Measurements from ENCODE around the gene NUDT3. TPM values are rescaled to one million over a fixed set of nuclear protein-coding genes. Genes with fewer than 3 reads are reported as not detected.

NUDT3 gene
- polyA plus RNA-seq, 1 of the 3 experiments (the other 2 are of a cell fraction), result 11.9 TPM

DNA sequence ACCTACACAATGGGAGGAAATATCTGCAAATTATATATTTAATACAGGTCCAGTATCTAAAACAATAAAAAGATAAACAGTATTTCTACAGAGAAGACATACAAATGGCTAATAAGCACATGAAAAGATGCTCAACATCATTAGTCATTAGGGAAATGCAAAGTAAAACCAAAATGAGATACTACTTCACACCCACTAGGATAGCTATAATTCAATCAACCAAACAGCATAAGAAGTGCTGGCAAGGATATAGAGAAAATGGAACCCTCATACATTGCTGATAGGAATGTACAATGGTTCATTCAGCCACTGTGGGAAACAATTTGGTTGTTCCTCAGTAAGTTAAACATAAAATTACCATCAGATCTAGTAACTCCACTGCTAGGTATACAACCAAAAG lies 48.7 kb downstream of the NUDT3 start:
- H3K79me2 ChIP-seq (ENCODE audit: insufficient read depth), result peaks cover 59% of the 10 kb centered on the region

More for the DNA sequence above, 48.7 kb downstream of the NUDT3 start:
- CTCF ChIA-PET, result interaction anchor here (1.2 kb wide), 1 partner anchor 26 kb away, joined by 3 read pairs; no protein-coding TSS in a partner anchor
- Histone ChIP-seq H3K4me1 (ENCODE audit: control insufficient read depth in 1 of 2, insufficient read depth in 2 of 2, low read depth in 1 of 2, low read length in 1 of 2) (peaks cover 3 to 17% of the 10 kb centered on the region in 2 experiments; a peak in 2 of 4 replicates), H2AFZ (ENCODE audit: low read depth) (no peak overlapping the region), H3K27ac (ENCODE audit: low read depth in 2 of 2, low read length in 1 of 2) (no peak overlapping the region), H3K36me3 (replicated peaks in 1 of 2; ENCODE audit: control insufficient read depth in 1 of 2, insufficient read depth in 2 of 2, low read length in 1 of 2) (peaks cover 5 to 16% of the 10 kb centered on the region in 2 experiments), H3K27me3 (ENCODE audit: insufficient read depth) (no peaks in the 10 kb centered on the region), H3K4me2 (no peak overlapping the region), H3F3A (replicated peaks; ENCODE audit: insufficient read depth) (no peaks in the 10 kb centered on the region), H3K9ac (no peak overlapping the region), H3K4me3 (ENCODE audit: low read depth in 2 of 2, low read length in 1 of 2) (no peak overlapping the region), H3K9me3 (no peaks in the 10 kb centered on the region), H4K20me1 (ENCODE audit: insufficient read depth) (peaks cover 40% of the 10 kb centered on the region), H3K9me2 (no peaks in the 10 kb centered on the region)
- no peak for DNase-seq
- TF ChIP-seq, protein P1, sequence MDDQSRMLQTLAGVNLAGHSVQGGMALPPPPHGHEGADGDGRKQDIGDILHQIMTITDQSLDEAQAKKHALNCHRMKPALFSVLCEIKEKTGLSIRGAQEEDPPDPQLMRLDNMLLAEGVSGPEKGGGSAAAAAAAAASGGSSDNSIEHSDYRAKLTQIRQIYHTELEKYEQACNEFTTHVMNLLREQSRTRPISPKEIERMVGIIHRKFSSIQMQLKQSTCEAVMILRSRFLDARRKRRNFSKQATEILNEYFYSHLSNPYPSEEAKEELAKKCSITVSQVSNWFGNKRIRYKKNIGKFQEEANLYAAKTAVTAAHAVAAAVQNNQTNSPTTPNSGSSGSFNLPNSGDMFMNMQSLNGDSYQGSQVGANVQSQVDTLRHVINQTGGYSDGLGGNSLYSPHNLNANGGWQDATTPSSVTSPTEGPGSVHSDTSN (IDR thresholded peaks at IDR 0.05), result no peak
- TF ChIP-seq FOXM1 (IDR thresholded peaks at IDR 0.05; ENCODE audit: low read depth) (no peak), ELF1 (IDR thresholded peaks at IDR 0.05) (no peak), EP300 (IDR thresholded peaks at IDR 0.05; ENCODE audit: borderline replicate concordance in 1 of 2, low read depth in 1 of 2, low read length in 1 of 2) (no peak), TEAD4 (IDR thresholded peaks at IDR 0.05; ENCODE audit: borderline replicate concordance, insufficient read depth) (no peak), NRF1 (IDR thresholded peaks at IDR 0.05; ENCODE audit: low read depth, low read length) (no peak), TCF12 (IDR thresholded peaks at IDR 0.05) (no peak), TAF1 (IDR thresholded peaks at IDR 0.05; ENCODE audit: borderline replicate concordance, low read depth, low read length) (no peak), FOSL2 (IDR thresholded peaks at IDR 0.05; ENCODE audit: borderline replicate concordance, low read depth) (no peak), CHD2 (IDR thresholded peaks at IDR 0.05; ENCODE audit: low read length, partially characterized antibody) (no peak)
- TF ChIP-seq, protein P2, sequence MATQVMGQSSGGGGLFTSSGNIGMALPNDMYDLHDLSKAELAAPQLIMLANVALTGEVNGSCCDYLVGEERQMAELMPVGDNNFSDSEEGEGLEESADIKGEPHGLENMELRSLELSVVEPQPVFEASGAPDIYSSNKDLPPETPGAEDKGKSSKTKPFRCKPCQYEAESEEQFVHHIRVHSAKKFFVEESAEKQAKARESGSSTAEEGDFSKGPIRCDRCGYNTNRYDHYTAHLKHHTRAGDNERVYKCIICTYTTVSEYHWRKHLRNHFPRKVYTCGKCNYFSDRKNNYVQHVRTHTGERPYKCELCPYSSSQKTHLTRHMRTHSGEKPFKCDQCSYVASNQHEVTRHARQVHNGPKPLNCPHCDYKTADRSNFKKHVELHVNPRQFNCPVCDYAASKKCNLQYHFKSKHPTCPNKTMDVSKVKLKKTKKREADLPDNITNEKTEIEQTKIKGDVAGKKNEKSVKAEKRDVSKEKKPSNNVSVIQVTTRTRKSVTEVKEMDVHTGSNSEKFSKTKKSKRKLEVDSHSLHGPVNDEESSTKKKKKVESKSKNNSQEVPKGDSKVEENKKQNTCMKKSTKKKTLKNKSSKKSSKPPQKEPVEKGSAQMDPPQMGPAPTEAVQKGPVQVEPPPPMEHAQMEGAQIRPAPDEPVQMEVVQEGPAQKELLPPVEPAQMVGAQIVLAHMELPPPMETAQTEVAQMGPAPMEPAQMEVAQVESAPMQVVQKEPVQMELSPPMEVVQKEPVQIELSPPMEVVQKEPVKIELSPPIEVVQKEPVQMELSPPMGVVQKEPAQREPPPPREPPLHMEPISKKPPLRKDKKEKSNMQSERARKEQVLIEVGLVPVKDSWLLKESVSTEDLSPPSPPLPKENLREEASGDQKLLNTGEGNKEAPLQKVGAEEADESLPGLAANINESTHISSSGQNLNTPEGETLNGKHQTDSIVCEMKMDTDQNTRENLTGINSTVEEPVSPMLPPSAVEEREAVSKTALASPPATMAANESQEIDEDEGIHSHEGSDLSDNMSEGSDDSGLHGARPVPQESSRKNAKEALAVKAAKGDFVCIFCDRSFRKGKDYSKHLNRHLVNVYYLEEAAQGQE (IDR thresholded peaks at IDR 0.05; ENCODE audit: low read depth, low read length), result no peak
- TF ChIP-seq, protein P3, sequence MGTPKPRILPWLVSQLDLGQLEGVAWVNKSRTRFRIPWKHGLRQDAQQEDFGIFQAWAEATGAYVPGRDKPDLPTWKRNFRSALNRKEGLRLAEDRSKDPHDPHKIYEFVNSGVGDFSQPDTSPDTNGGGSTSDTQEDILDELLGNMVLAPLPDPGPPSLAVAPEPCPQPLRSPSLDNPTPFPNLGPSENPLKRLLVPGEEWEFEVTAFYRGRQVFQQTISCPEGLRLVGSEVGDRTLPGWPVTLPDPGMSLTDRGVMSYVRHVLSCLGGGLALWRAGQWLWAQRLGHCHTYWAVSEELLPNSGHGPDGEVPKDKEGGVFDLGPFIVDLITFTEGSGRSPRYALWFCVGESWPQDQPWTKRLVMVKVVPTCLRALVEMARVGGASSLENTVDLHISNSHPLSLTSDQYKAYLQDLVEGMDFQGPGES (IDR thresholded peaks at IDR 0.05; ENCODE audit: low read depth, low read length), result no peak
- TF ChIP-seq, protein P4, sequence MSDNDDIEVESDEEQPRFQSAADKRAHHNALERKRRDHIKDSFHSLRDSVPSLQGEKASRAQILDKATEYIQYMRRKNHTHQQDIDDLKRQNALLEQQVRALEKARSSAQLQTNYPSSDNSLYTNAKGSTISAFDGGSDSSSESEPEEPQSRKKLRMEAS (IDR thresholded peaks at IDR 0.05; ENCODE audit: low read depth), result no peak
- TF ChIP-seq, protein P5, sequence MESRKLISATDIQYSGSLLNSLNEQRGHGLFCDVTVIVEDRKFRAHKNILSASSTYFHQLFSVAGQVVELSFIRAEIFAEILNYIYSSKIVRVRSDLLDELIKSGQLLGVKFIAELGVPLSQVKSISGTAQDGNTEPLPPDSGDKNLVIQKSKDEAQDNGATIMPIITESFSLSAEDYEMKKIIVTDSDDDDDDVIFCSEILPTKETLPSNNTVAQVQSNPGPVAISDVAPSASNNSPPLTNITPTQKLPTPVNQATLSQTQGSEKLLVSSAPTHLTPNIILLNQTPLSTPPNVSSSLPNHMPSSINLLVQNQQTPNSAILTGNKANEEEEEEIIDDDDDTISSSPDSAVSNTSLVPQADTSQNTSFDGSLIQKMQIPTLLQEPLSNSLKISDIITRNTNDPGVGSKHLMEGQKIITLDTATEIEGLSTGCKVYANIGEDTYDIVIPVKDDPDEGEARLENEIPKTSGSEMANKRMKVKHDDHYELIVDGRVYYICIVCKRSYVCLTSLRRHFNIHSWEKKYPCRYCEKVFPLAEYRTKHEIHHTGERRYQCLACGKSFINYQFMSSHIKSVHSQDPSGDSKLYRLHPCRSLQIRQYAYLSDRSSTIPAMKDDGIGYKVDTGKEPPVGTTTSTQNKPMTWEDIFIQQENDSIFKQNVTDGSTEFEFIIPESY (IDR thresholded peaks at IDR 0.05; ENCODE audit: borderline replicate concordance, low read depth), result no peak
- TF ChIP-seq, protein P6, sequence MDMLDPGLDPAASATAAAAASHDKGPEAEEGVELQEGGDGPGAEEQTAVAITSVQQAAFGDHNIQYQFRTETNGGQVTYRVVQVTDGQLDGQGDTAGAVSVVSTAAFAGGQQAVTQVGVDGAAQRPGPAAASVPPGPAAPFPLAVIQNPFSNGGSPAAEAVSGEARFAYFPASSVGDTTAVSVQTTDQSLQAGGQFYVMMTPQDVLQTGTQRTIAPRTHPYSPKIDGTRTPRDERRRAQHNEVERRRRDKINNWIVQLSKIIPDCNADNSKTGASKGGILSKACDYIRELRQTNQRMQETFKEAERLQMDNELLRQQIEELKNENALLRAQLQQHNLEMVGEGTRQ (IDR thresholded peaks at IDR 0.05; ENCODE audit: borderline replicate concordance, low read depth, low read length), result no peak
- POLR2A ChIA-PET, result no interaction called here
